ENCODE data around the gene DEDD2. TPM values are rescaled to one million over a fixed set of nuclear protein-coding genes. Genes with fewer than 3 reads are reported as not detected.
A peak's percentile ranks its signal among the peaks of the same experiment; 100 is the strongest.

DEDD2 gene
- total RNA-seq, 3 donors from 2014 or later (not counting 1 experiment from before 2014, with no cell fraction given): 83.2 to 110 (median 83.7) TPM

GRCh38 chr19:42225718-42226292 lies 8.3 kb upstream of the DEDD2 start:
- peaks cover 53% of the 10 kb centered on the region for H3K36me3 ChIP-seq (ENCODE audit: control insufficient read depth, insufficient read depth, low read length)

GRCh38 chr19:42224940-42225717 lies 7.7 kb upstream of the DEDD2 start:
- no peaks in the 10 kb centered on the region for H3K27me3 Mint-ChIP-seq (ENCODE audit: low read depth in 2 of 2)
- peaks cover 24 to 41% of the 10 kb centered on the region in 2 donors for H3K4me1 Mint-ChIP-seq
- no peaks in the 10 kb centered on the region for H3K9me3 Mint-ChIP-seq
- ATAC-seq (no peak), DNase-seq (no peak)
- H3K27ac Mint-ChIP-seq: no peak overlapping the region
- no peak for TF ChIP-seq CTCF (IDR thresholded peaks at IDR 0.05)
- H3K4me3 ChIP-seq (ENCODE audit: low read length): no peak overlapping the region
- intact Hi-C loops (cut with micrococcal nuclease): no loop called here
- no peak overlapping the region for H3K4me3 Mint-ChIP-seq
- H3K27me3 ChIP-seq (ENCODE audit: control insufficient read depth, insufficient read depth, low read length): no peaks in the 10 kb centered on the region
- no peaks in the 10 kb centered on the region for H3K36me3 Mint-ChIP-seq
- peaks cover 16% of the 10 kb centered on the region for H3K4me1 ChIP-seq (ENCODE audit: control insufficient read depth, insufficient read depth, low read length)
- no peaks in the 10 kb centered on the region for H3K9me3 ChIP-seq (ENCODE audit: control insufficient read depth, insufficient read depth, low read length)
- 97% methylated on average over 37 of the region's 37 CpGs for WGBS (ENCODE audit: insufficient coverage)
- H3K27ac ChIP-seq (ENCODE audit: low read length): no peak overlapping the region
- peaks cover 48% of the 10 kb centered on the region for H3K36me3 ChIP-seq (ENCODE audit: control insufficient read depth, insufficient read depth, low read length)

More at GRCh38 chr19:42225718-42226292, 8.3 kb upstream of the DEDD2 start:
- DNase-seq (no peak), ATAC-seq (no peak)
- WGBS (ENCODE audit: insufficient coverage): 97% methylated on average over 33 of the region's 33 CpGs
- Mint-ChIP-seq H3K27ac (no peak overlapping the region), H3K36me3 (no peaks in the 10 kb centered on the region), H3K4me3 (no peak overlapping the region), H3K9me3 (no peaks in the 10 kb centered on the region), H3K27me3 (ENCODE audit: low read depth in 2 of 2) (no peaks in the 10 kb centered on the region), H3K4me1 (peaks cover 18 to 34% of the 10 kb centered on the region in 2 donors)
- peaks cover 10% of the 10 kb centered on the region for H3K4me1 ChIP-seq (ENCODE audit: control insufficient read depth, insufficient read depth, low read length)
- no peaks in the 10 kb centered on the region for H3K9me3 ChIP-seq (ENCODE audit: control insufficient read depth, insufficient read depth, low read length)
- H3K27ac ChIP-seq (ENCODE audit: low read length): no peak overlapping the region
- H3K4me3 ChIP-seq (ENCODE audit: low read length): no peak overlapping the region
- intact Hi-C loops (cut with micrococcal nuclease): no loop called here
- H3K27me3 ChIP-seq (ENCODE audit: control insufficient read depth, insufficient read depth, low read length): no peaks in the 10 kb centered on the region
- no peak for TF ChIP-seq CTCF (IDR thresholded peaks at IDR 0.05)

GRCh38 chr19:42220751-42221097 lies 3.2 kb upstream of the DEDD2 start:
- 6% methylated on average over 6 of the region's 6 CpGs for WGBS (ENCODE audit: insufficient coverage)
- intact Hi-C loops (cut with micrococcal nuclease): loop anchor here (1.0 kb wide), 1 partner anchor 22 kb away; the partner anchor contains the start of gene GSK3A

More at GRCh38 chr19:42220751-42221097, 3.2 kb upstream of the DEDD2 start:
- peak overlapping the region; percentile 76 for H3K27ac ChIP-seq (ENCODE audit: low read length)
- peak overlapping the region; percentile 84 for H3K4me3 ChIP-seq (ENCODE audit: low read length)
- ATAC-seq: no peak
- no peaks in the 10 kb centered on the region for H3K27me3 Mint-ChIP-seq (ENCODE audit: low read depth in 2 of 2)
- no peak for DNase-seq
- peak overlapping the region; percentile 98 to 100 for H3K27ac Mint-ChIP-seq
- peak overlapping the region; percentile 98 for H3K4me3 Mint-ChIP-seq
- no peaks in the 10 kb centered on the region for H3K27me3 ChIP-seq (ENCODE audit: control insufficient read depth, insufficient read depth, low read length)
- no peaks in the 10 kb centered on the region for H3K9me3 Mint-ChIP-seq
- no peaks in the 10 kb centered on the region for H3K36me3 Mint-ChIP-seq
- peaks cover 49% of the 10 kb centered on the region for H3K4me1 ChIP-seq (ENCODE audit: control insufficient read depth, insufficient read depth, low read length)
- no peak for TF ChIP-seq CTCF (IDR thresholded peaks at IDR 0.05)
- H3K9me3 ChIP-seq (ENCODE audit: control insufficient read depth, insufficient read depth, low read length): no peaks in the 10 kb centered on the region
- peaks cover 23% of the 10 kb centered on the region for H3K36me3 ChIP-seq (ENCODE audit: control insufficient read depth, insufficient read depth, low read length)
- peaks cover 45 to 52% of the 10 kb centered on the region in 2 donors for H3K4me1 Mint-ChIP-seq

All from natural killer cell (primary cell).